ENCODE results near the gene IRF9.
A peak's percentile ranks its signal among the peaks of the same experiment; 100 is the strongest.

Gene IRF9

GRCh38 chr14:24160850-24161804 is at the start of gene IRF9:
TSS of gene IRF9 (plus strand) at chr14:24161265. CDS start at chr14:24162145, 880 bp downstream.
- peak; percentile 96 to 100 (median 98) for DNase-seq (ENCODE audit: low read depth in 4 of 4, low spot score in 1 of 4)

DNA sequence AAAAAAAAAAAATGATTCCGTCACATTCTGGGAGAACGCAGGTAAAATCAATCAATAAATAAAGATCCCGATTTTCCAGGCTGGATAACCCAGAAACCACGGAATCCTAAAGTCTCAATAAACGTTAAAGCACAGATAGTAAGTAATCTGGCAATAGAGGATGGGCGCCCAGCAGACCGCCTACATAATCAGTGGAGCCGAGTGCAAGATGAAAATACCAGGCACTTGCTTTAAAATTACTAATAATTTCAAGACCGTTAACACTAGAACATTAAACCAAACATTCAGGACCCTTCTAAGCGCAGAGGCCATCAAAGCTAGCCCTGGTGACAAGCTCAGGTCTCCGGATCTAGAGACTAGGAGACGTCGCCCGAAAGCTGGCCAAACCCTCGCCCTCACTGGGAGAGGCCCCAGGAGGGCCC is 47.7 kb upstream of the IRF9 start:
- DNase-seq (ENCODE audit: low read depth in 4 of 4, low spot score in 1 of 4), result no peak

- peak in 2 of 4 experiments; percentile 62 to 74 for DNase-seq (ENCODE audit: low read depth in 4 of 4, low spot score in 1 of 4)
Measured at GRCh38 chr14:24113801-24114531, 47.1 kb upstream of the IRF9 start.

GRCh38 chr14:24114532-24115421 is 46.3 kb upstream of the IRF9 start, which contains the start of the genes DCAF11 and NRL:
TSS of gene DCAF11 (plus strand) at chr14:24114777. CDS start at chr14:24115595, 818 bp downstream.
TSS of gene NRL (minus strand) at chr14:24114949. CDS start at chr14:24082848, 32,101 bp downstream.
- peak; percentile 94 to 98 (median 95) for DNase-seq (ENCODE audit: low read depth in 4 of 4, low spot score in 1 of 4)

- DNase-seq (ENCODE audit: low read depth in 4 of 4, low spot score in 1 of 4), result no peak
Measured at GRCh38 chr14:24115422-24116127, 45.5 kb upstream of the IRF9 start.

GRCh38 chr14:24116128-24116814 is 44.8 kb upstream of the IRF9 start:
- DNase-seq (ENCODE audit: low read depth in 4 of 4, low spot score in 1 of 4), result no peak

- no peak for DNase-seq (ENCODE audit: low read depth in 4 of 4, low spot score in 1 of 4)
Measured at GRCh38 chr14:24117179-24117578, 43.9 kb upstream of the IRF9 start.

DNA sequence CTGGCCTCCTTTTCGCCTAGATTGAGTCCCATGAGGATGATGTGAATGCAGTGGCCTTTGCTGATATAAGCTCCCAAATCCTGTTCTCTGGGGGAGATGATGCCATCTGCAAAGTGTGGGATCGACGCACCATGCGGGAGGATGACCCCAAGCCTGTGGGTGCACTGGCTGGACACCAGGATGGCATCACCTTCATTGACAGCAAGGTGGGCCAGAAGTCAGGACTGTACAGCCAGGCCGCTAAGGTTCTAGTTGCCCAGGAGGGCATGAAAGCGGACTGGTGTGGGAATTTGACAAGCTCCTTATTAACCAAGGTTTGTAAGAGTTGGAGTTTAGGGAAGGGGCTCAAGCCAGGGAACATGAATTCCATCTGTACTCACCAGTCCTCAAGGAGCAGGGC is 41.4 kb upstream of the IRF9 start:
- DNase-seq (ENCODE audit: low read depth in 4 of 4, low spot score in 1 of 4), result no peak

DNA sequence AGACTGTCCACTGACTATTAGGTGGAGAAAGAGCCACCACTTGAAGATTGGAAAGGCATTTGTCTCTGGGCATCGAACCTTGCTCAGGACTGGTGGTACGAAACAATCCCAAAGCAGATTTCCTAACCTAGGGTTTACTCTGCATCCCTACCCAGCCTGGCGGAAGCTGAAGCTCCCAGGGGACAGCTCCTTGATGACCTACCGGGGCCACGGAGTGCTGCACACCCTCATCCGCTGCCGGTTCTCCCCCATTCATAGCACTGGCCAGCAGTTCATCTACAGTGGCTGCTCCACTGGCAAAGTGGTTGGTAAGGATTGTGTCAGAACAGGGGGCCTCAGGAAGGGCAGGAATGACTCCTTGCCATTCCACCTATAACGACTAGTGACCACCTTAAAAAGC is 39.9 kb upstream of the IRF9 start:
- no peak for DNase-seq (ENCODE audit: low read depth in 4 of 4, low spot score in 1 of 4)

GRCh38 chr14:24122416-24122815 is 38.6 kb upstream of the IRF9 start:
- DNase-seq (ENCODE audit: low read depth in 4 of 4, low spot score in 1 of 4), result no peak

DNA sequence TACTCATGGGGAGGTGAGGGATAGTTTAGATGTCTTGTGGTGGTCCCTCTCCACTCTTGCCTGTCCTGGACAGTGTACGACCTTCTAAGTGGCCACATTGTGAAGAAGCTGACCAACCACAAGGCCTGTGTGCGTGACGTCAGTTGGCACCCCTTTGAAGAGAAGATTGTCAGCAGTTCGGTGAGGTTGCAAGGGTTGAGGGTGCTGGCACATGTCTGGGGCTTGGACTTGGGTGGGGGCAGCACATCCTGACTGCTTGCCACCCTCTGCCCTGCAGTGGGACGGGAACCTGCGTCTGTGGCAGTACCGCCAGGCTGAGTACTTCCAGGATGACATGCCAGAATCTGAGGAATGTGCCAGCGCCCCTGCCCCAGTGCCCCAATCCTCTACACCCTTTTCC is 38.2 kb upstream of the IRF9 start:
- no peak for DNase-seq (ENCODE audit: low read depth in 4 of 4, low spot score in 1 of 4)

GRCh38 chr14:24123424-24124417 is 37.3 kb upstream of the IRF9 start:
- no peak for DNase-seq (ENCODE audit: low read depth in 4 of 4, low spot score in 1 of 4)

- DNase-seq (ENCODE audit: low read depth in 4 of 4, low spot score in 1 of 4), result no peak
Measured at GRCh38 chr14:24126939-24127338, 34.1 kb upstream of the IRF9 start.

GRCh38 chr14:24127673-24128072 is 33.4 kb upstream of the IRF9 start:
- DNase-seq (ENCODE audit: low read depth in 4 of 4, low spot score in 1 of 4), result no peak

DNA sequence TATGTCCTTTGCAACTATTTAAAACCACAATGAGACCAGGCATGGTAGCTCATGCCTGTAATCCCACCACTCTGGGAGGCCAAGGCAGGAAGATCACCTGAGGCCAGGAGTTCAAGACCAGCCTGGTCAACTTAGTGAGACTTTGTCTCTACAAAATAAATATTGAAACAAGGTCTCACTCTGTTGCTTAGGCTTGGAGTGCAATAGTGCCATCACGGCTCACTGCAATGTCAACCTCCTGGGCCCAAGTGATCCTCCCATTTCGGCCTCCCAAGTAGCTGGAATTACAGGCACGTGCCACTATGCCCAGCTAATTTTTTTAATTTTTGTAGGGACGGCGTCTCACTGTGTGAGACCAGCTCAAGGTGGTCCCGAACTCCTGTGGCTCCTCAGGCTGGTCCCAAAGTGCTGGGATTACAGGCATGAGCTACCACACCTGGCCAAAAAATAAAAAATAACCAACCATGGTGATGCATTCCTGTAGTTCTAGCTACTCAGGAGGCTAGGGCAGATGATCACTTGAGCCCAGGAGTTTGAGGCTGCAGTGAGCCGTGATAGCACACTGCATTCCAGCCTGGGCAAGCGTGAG is 31.6 kb upstream of the IRF9 start:
- DNase-seq (ENCODE audit: low read depth in 4 of 4, low spot score in 1 of 4), result no peak

DNA sequence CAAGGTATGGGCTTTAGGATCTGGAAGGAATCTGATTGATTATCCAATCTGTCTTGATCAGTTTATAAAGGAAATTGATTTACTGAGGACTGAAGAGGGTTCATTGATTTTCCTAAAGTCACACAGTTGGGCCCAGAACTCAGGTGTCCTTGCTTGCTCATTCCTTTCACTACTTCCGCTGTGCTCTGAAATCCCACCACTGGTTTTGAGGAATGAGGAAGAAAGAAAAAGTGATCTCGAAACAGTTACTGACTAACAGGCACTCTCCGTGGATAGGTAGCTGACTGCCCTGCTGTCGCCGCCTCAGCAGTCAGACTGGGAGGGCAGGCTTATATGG is 30.7 kb upstream of the IRF9 start, which contains the start of gene FITM1:
FITM1 (plus strand) TSS at position 280 of the 337 bp plus-strand sequence. CDS start 905 bp downstream, outside the sequence.
- DNase-seq (ENCODE audit: low read depth in 4 of 4, low spot score in 1 of 4), result no peak

DNA sequence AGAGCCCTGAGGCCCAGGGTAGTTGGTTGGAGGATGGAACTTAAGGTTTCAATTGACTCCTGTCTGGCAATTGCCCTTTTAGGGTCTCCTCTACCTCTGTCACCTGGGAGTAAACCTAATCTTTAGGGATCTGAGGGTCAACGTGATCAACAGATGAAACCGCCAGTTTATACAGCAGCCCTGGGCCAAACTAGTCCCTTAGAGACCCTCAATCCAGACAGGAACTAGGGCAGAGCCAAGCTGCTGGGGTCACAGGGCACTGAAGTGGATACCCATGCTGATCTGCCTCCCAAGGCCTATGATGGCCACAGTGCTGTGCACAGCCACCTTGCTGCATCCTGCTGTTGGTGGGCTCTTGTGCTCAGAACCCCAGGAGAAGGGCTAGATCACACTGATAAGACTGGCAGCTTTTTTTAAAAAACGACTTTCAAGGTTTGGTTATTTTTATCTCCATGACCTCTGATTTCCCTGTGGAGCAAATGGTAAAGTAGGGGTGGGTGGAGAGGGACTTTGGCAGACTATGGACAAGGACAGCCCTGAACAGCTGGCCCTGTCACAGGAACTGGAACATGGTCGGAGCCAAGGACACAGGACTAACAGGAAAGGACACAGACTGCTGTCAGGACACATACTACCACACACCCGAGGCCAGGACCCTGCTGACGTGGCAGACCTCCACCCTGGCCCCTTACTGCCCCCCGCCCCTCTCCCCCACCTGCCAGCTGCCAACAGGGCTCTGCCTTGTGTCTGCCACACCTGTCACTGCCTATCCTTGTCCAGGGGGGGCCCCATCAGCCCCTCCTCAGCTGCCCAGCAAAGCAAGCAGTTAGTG is 30.1 kb upstream of the IRF9 start:
- DNase-seq (ENCODE audit: low read depth in 4 of 4, low spot score in 1 of 4), result no peak

All from stimulated activated CD4-positive, alpha-beta T cell treated with anti-CD3 and anti-CD28 coated beads, Interleukin-1b, Interleukin-23, amount 100 ng/mL, for 24 hours (primary cell).